KMS-11 (cell line): ENCODE results near the gene EFCAB7.
A peak's percentile ranks its signal among the peaks of the same experiment; 100 is the strongest.
"Not testable (repeated sequence)": the region's sequence is repeated elsewhere in the genome, so short reads cannot be mapped to it uniquely, and the experiment has no call there.

ENCODE experiments used
- H2AFZ ChIP-seq: fragments of 200-600 bp; sonication (generic); 2 replicates; pipeline ENCODE4 v1.6.1; 2016; ENCODE audit warnings: antibody characterized with exemption, mixed run types, low read depth
- H3K27ac ChIP-seq: fragments of 200-600 bp; sonication (generic); 2 replicates; pipeline ENCODE4 v1.6.1; 2016; ENCODE audit warnings: mild to moderate bottlenecking, mixed run types
- H3K27me3 ChIP-seq: fragments of 200-600 bp; sonication (generic); 2 replicates; pipeline ENCODE4 v1.6.1; 2017; ENCODE audit warnings: mild to moderate bottlenecking, low read depth, mixed run types, moderate library complexity; ENCODE audit not compliant: insufficient read depth
- H3K36me3 ChIP-seq: fragments of 200-600 bp; sonication (generic); 2 replicates; pipeline ENCODE4 v1.6.1; 2017; ENCODE audit warnings: mild to moderate bottlenecking, mixed run types; ENCODE audit not compliant: insufficient read depth
- H3K4me1 ChIP-seq: fragments of 200-600 bp; sonication (generic); 2 replicates; pipeline ENCODE4 v1.6.1; 2016; ENCODE audit warnings: mild to moderate bottlenecking, low read depth, mixed run types; ENCODE audit not compliant: poor library complexity, severe bottlenecking
- H3K4me2 ChIP-seq: fragments of 200-600 bp; sonication (generic); 2 replicates; pipeline ENCODE4 v1.7.0; 2016; ENCODE audit warnings: mild to moderate bottlenecking, mixed run types
- H3K4me3 ChIP-seq: fragments of 200-600 bp; sonication (generic); IDR thresholded peaks from 2 replicates; pipeline ENCODE4 v1.6.1; 2017; ENCODE audit warnings: low read depth, low read length, mixed read lengths; ENCODE audit not compliant: insufficient read depth
- H3K79me2 ChIP-seq: fragments of 200-600 bp; sonication (generic); 2 replicates; pipeline ENCODE4 v1.6.1; 2016; ENCODE audit warnings: low read depth, mixed run types; ENCODE audit not compliant: insufficient read depth
- H3K9ac ChIP-seq: fragments of 200-600 bp; sonication (generic); 2 replicates; pipeline ENCODE4 v1.6.1; 2016; ENCODE audit warnings: mild to moderate bottlenecking, mixed run types
- H4K20me1 ChIP-seq: fragments of 200-600 bp; sonication (generic); 2 replicates; pipeline ENCODE4 v1.6.1; 2016; ENCODE audit warnings: mild to moderate bottlenecking, mixed run types; ENCODE audit not compliant: insufficient read depth
- TF ChIP-seq, protein P1 (sequence below): fragments of 200-600 bp; sonication (generic); conservative IDR thresholded peaks from 2 replicates; pipeline ENCODE4 v1.6.1; 2017; ENCODE audit warnings: low read depth, mild to moderate bottlenecking, antibody characterized with exemption, low read length, moderate library complexity, mixed read lengths

Gene EFCAB7

DNA sequence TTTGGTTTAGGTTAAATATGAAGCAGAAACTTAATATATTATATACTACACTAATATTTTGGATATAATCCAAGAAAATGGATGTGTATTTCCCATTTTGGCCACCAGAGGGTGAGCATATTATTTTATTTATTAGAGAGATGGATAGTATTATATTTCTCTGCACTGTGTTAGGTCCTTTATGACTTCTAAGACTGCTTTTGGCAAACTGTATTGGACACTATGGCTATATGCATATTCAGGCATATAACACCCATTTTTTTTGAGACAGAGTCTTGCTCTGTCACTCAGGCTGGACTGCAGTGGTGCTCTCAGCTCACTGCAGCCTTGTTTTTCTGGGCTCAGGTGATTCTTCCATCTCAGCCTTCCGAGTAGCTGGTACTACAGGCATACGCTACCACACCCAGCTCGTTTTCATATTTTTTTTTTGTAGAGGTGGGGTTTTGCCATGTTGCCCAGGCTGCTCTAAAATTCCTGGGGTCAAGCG, 52.1 kb downstream of the EFCAB7 start:
- TF ChIP-seq, protein P1, sequence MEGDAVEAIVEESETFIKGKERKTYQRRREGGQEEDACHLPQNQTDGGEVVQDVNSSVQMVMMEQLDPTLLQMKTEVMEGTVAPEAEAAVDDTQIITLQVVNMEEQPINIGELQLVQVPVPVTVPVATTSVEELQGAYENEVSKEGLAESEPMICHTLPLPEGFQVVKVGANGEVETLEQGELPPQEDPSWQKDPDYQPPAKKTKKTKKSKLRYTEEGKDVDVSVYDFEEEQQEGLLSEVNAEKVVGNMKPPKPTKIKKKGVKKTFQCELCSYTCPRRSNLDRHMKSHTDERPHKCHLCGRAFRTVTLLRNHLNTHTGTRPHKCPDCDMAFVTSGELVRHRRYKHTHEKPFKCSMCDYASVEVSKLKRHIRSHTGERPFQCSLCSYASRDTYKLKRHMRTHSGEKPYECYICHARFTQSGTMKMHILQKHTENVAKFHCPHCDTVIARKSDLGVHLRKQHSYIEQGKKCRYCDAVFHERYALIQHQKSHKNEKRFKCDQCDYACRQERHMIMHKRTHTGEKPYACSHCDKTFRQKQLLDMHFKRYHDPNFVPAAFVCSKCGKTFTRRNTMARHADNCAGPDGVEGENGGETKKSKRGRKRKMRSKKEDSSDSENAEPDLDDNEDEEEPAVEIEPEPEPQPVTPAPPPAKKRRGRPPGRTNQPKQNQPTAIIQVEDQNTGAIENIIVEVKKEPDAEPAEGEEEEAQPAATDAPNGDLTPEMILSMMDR, result peak; percentile 86
- H2AFZ ChIP-seq, result no peak overlapping the region
- H3K36me3 ChIP-seq, result no peaks in the 10 kb centered on the region
- H4K20me1 ChIP-seq, result no peaks in the 10 kb centered on the region
- no peaks in the 10 kb centered on the region for H3K27me3 ChIP-seq
- no peak overlapping the region for H3K9ac ChIP-seq
- no peaks in the 10 kb centered on the region for H3K4me1 ChIP-seq
- no peaks in the 10 kb centered on the region for H3K79me2 ChIP-seq
- no peak overlapping the region for H3K4me3 ChIP-seq
- H3K27ac ChIP-seq, result no peak overlapping the region
- H3K4me2 ChIP-seq, result no peak overlapping the region

DNA sequence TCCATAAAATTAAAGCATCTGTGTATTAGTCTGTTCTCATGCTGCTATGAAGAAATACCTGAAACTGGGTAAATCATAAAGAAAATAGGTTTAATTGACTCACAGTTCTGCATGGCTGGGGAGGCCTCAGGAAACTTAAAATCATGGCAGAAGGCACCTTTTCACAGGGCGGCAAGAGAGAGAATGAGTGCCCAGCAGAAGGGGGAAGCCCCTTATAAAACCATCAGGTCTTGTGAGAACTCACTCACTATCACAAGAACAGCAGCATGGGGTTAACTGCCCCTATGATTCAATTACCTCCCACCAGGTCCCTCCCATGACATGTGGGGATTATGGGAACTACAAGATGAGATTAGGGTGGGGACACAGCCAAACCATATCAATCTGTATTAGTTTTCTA, 63.0 kb downstream of the EFCAB7 start:
- not testable (repeated sequence) for H3K4me2 ChIP-seq, H2AFZ ChIP-seq

DNA sequence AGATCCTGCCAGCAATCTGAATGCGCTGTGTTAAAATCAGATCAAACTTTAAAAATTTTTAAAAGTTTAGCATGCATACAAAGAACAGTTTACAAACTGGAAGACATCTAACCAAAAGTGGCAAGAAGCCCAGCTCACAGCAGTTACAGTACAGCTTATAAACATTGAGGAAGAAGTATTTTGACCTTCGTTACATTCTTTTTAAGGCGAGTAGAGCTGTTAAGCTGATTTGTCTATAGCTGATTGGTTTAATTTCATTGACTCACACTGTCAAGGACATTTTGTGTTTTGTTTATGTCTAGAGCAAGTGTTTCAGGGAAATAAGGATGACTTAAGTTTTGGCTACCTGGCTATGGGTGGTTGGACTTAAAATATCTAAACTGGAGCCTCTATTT, 66.8 kb downstream of the EFCAB7 start:
- Histone ChIP-seq H3K4me3 (no peak overlapping the region), H3K79me2 (no peaks in the 10 kb centered on the region), H3K4me2 (no peak overlapping the region), H3K27me3 (no peaks in the 10 kb centered on the region), H2AFZ (no peak overlapping the region), H3K36me3 (no peaks in the 10 kb centered on the region), H3K4me1 (peaks cover 10% of the 10 kb centered on the region), H4K20me1 (no peaks in the 10 kb centered on the region), H3K27ac (no peak overlapping the region), H3K9ac (no peak overlapping the region)
- TF ChIP-seq, protein P1, result no peak

More for the DNA sequence above, 63.0 kb downstream of the EFCAB7 start:
- H3K9ac ChIP-seq, H3K27me3 ChIP-seq, H3K79me2 ChIP-seq, H3K4me3 ChIP-seq, H3K36me3 ChIP-seq, H3K4me1 ChIP-seq, H4K20me1 ChIP-seq, H3K27ac ChIP-seq: not testable (repeated sequence)

DNA sequence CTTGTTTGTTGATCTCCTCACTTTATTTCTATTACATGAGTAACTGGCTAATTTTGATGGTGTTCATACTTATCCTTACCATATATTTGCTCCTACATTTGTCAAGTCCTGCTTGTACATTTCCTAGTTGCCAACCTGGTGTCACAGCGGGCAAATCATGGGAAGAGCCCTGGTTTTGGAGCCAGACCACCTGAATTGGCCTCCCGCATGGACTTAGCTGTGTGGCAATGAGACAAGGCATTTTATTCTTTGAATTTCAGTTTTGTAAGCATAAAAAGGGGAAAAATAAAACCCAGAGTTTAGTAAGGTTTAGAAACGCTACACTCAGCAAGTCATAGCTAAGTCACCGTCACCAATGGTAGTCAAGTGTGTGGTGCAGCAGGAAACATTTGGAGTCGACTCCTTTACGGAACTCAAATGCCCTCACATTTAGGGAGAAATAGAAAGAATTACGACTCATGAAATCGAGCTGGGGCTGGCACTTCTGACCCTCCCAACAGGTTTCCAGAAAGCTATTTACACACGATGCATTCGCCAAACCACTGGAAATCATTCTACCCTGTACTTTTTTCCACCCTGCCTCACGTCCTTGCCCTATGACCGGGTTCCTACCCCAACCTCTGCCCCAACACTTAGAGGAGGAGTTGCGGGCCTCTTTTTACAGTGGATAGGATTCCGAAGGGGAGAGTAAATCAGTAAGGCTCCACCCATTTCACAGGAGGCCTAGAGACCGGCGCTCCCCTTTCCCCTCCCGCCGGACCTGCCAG, 69.4 kb downstream of the EFCAB7 start:
- H3K79me2 ChIP-seq, result no peaks in the 10 kb centered on the region
- H3K4me1 ChIP-seq, result peaks cover 10% of the 10 kb centered on the region
- peak overlapping the region; percentile 96 for H2AFZ ChIP-seq
- no peaks in the 10 kb centered on the region for H3K36me3 ChIP-seq
- TF ChIP-seq, protein P1, result no peak
- no peak overlapping the region for H3K4me3 ChIP-seq
- H3K9ac ChIP-seq, result peak overlapping the region; percentile 80
- H3K4me2 ChIP-seq, result peak overlapping the region; percentile 62
- no peaks in the 10 kb centered on the region for H4K20me1 ChIP-seq
- H3K27me3 ChIP-seq, result no peaks in the 10 kb centered on the region
- H3K27ac ChIP-seq, result peak overlapping the region; percentile 76

- peak within 1 kb of the TSS; percentile 76 for H3K27ac ChIP-seq
- no peaks in the 10 kb centered on the region for H4K20me1 ChIP-seq
- TF ChIP-seq, protein P1, result no peak
- H3K9ac ChIP-seq, result peak within 1 kb of the TSS; percentile 80
- H2AFZ ChIP-seq, result peak within 1 kb of the TSS; percentile 96
- peak within 1 kb of the TSS; percentile 79 for H3K4me3 ChIP-seq
- no peaks in the 10 kb centered on the region for H3K79me2 ChIP-seq
- peak within 1 kb of the TSS; percentile 67 for H3K4me2 ChIP-seq
- H3K27me3 ChIP-seq, result no peaks in the 10 kb centered on the region
- no peaks in the 10 kb centered on the region for H3K36me3 ChIP-seq
- H3K4me1 ChIP-seq, result peaks cover 10% of the 10 kb centered on the region
Observed at GRCh38 chr1:63593303-63593885, 70.1 kb downstream of the EFCAB7 start, which contains the start of gene PGM1. TSS of gene PGM1 (plus strand) at chr1:63593411. CDS start at chr1:63593489, 78 bp downstream.
